Stimulated activated CD8-positive, alpha-beta memory T cell treated with anti-CD3 and anti-CD28 coated beads, Interleukin-15, amount 100 ng/mL, for 48 hours (primary cell): Measurements from ENCODE around the gene SPINK1.
"Not testable (repeated sequence)": the region's sequence is repeated elsewhere in the genome, so short reads cannot be mapped to it uniquely, and the experiment has no call there.

Experiments used
- DNase-seq, 2 donors: peaks; one replicate each; pipeline ENCODE4 v3.0.0-alpha.2; 2020; ENCODE audit warnings: low read depth in 2 of 2

Gene SPINK1

DNA sequence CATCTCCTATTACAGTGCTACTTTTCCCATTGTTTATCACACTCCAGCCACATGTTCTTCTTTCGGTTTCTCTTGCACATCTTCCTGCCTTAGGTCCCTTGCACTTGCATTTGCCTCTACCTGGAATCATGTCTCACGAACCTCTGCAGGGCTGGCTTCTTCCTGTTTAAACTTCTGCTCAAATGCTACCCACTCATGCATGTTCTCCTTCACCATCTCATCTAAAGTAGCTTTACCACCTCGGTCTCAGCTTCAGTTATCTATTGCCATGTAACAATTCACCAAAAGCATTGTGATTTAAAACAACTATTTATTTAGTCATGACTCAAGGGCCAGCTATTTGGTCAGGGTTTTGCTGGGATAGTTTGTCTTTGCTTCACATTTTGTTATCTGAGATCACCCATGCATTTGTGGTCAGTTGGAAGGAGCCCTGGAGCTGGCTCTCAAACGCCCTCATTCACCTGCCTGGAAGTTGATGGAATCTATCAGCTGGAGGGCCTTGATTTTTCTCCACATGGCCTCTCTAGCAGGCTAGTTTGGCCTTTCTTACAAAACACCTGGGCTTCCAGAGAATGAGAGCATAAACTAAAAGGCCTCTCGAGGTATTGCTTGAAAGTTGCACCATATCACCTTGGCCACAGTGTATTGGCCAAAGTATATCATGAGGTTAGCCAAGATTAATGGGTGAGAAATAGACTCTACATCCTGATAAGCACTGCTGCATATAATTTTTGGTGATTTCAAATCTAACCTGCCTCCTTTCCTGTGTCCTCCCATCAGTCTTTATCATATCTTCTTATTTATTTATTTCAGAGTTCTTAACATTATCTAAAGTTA is 21.4 kb downstream of the SPINK1 start:
- no peak for DNase-seq

- DNase-seq, result no peak
Measured at GRCh38 chr5:147805030-147805454, 26.4 kb downstream of the SPINK1 start.

- no peak for DNase-seq
Measured at GRCh38 chr5:147804334-147804733, 27.1 kb downstream of the SPINK1 start.

DNA sequence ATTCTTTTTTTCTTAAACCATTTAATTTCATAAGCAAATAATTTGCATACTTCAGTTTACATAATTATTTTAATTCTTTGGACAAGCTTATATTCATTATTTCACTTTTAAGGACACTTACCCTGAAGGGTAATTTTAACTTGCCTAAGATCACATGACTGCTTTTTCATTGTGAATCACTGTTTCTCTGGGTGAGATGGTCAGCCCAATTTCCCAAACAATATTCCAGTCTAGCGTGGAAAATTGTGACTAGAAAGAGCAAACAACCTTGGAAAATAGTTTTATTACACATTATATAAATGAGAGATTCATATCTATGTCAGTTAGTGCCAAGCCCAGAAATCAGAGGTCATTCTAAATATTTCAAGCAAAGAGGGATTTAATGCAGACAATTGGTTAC is 27.5 kb downstream of the SPINK1 start:
- DNase-seq, result no peak

DNA sequence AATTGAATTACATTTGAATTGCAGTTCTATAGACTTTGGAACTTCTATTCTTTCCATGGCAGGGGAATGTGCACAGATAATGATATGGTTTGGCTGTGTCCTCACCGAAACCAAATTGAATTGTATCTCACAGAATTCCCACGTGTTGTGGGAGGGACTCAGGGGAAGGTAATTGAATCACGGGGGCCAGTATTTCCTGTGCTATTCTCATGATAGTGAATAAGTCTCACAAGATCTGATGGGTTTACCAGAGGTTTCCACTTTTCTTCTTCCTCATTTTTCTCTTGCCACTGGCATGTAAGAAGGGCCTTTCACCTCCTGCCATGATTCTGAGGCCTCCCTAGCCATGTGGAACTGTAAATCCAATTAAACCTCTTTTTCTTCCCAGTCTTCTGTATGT is 28.3 kb downstream of the SPINK1 start:
- not testable (repeated sequence) for DNase-seq

- no peak for DNase-seq
Measured at GRCh38 chr5:147801461-147801860, 30.0 kb downstream of the SPINK1 start.

- no peak for DNase-seq
Measured at GRCh38 chr5:147800491-147800890, 31.0 kb downstream of the SPINK1 start.

- DNase-seq, result no peak
Measured at GRCh38 chr5:147796556-147797308, 34.7 kb downstream of the SPINK1 start.

DNA sequence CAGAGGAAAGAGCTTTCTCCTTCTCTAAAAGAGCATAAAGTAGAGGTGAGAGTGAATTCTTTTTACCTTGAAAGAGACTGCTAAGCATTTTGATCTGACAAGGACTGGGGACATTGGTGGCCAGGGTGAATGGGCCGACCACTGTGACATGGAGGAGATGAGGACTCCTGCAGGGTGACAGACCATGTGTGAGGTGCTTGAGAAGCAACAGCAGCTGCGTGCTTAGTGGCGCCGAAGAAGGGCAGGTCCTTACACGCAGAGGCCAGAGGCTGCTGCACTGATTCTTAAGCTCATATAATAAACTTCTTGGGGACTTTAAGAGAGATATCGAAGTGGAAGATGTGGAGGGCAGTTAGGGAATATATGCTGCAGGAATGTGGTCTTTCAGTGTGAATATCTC is 40.3 kb downstream of the SPINK1 start:
- no peak for DNase-seq

GRCh38 chr5:147789820-147790219 is 41.7 kb downstream of the SPINK1 start:
- DNase-seq, result no peak

- DNase-seq, result no peak
Measured at GRCh38 chr5:147788023-147788422, 43.4 kb downstream of the SPINK1 start.

DNA sequence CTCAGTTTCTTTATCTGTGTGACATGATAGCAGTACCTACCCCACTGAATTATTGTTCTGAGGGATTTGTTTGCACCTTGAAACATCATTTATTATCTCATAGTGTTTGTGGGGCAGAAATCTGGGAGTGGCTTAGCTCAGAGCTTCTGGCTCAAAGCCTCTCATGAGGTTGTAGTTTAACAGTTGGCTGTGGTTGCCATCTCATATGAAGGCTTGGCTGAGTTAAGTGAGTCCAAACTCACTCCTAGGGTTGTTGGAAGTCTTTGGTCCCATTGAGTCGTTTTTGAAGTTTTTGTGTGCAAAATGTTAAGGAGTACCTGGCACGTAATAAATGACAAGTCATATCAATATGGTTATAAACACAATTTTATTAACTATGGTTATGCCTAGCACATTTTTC is 45.3 kb downstream of the SPINK1 start:
- no peak for DNase-seq

- no peak for DNase-seq
Measured at GRCh38 chr5:147784146-147784987, 47.1 kb downstream of the SPINK1 start.

DNA sequence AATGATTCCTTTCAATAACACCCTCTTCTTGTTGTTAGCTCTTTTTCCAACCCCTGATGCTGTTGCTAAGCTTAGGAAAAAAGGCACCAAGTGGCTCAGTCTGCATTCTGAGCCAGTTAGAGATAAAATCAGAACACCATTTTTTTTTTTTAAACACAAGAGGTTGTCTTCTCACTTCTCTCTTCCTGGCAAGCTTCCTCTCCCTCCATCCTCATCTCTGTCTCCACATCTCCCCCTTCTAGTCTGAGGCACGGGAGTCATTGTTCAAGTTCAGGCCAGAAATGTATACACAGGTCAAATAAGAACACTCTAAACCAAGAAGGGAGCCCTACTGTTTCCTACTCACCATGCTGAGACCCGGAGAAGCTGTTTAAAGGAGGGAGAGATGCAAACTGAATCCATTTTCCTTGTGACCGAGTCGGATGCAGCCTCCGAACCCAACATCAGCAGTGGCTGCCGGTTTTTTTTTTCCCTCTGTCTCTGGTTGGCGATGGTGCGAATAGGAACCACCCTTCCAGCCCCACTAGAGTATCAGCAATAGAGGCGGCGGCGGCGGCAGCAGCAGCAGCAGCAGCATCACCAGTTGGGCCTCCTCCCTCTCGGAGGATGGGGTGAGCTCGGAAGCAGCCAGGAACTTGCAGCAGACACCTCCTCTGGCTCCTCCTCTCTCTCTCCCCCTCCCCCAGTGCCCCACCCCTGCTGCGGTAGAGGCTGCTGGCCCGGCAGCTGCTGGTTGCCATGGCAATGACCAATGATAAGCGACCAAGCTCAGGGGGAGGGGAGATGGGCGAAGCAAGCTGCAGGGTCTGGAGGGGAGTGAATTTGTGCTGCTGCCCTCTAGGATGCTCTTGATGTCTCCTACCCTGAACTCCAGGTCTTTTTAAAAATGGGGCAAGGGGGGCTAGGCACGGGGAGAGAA is 49.1 kb downstream of the SPINK1 start, which contains the start of gene JAKMIP2:
TSS of gene JAKMIP2 (minus strand) at position 619 of the 919 bp plus-strand sequence. CDS start 110,922 bp downstream, outside the sequence.
- DNase-seq, result peak; percentile 84 to 85

- DNase-seq, result no peak
Measured at GRCh38 chr5:147780924-147781573, 50.4 kb downstream of the SPINK1 start.

DNA sequence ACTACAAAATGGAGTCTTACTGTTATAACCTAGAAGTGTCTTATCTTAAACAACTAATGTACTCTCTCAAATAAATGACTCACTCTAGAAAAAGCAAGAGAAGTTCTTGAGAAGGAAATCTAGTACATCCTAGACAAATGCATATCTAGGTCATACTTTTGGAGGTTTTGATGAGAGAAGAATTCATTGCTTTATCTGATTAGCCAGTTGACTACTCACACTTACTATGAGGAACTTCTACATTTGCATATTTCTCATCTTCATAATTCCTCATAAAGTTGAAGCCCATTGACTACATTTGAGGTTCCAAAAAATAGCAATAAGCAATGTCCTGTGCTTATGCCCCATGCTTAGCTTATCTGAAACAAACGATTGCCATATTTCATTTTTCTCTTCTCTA is 51.8 kb downstream of the SPINK1 start:
- DNase-seq, result no peak

DNA sequence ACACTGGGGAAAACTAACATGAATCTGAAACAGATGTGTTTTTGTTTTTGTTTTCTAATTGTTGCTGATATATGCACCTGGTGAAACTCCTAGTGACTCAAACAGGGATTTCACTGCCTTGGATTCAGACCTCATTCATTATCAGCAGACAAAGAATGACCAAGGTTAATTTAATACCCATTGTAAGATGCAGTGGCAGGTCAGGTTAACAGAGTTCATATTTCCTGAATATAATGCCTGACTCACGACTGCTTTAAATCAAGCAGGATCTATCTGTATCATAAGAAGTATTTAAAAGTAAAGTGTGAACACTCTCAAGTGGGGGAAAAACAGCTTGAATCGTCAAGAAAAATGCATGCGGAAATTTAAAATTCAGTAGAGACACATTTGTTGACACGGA is 54.5 kb downstream of the SPINK1 start:
- DNase-seq, result no peak
